HEK293 (cell line): ENCODE data around the gene FRA10AC1.

Source experiments
- ELK4 ChIP-seq: IDR thresholded peaks from 2 replicates; pipeline ENCODE4 v1.6.1; 2011; ENCODE audit warnings: mild to moderate bottlenecking, low read depth, low read length, borderline replicate concordance
- PATZ1 ChIP-seq: fragments of 450-650 bp; formaldehyde crosslinking; IDR thresholded peaks from 2 replicates; pipeline ENCODE4 v1.5.1; 2016; ENCODE audit warnings: missing biosample characterization, missing genetic modification characterization
- ZNF274 ChIP-seq, 2 experiments: fragments of 200-500 bp in 1 of 2; fragments of 450-650 bp in 1 of 2; sonication (Bioruptor generic) in 1 of 2; formaldehyde crosslinking in 1 of 2; IDR thresholded peaks; 2 replicates each; pipeline versions ENCODE4 v1.5.1 to v1.6.1; 2014 to 2016; ENCODE audit warnings: borderline replicate concordance in 1 of 2, inconsistent platforms in 1 of 2, low read length in 1 of 2, missing biosample characterization in 1 of 2, missing genetic modification characterization in 1 of 2
- TF ChIP-seq, protein P1 (sequence below): fragments of 450-650 bp; formaldehyde crosslinking; IDR thresholded peaks from 2 replicates; pipeline ENCODE4 v1.5.1; 2017; ENCODE audit warnings: missing biosample characterization, missing genetic modification characterization

DNA sequence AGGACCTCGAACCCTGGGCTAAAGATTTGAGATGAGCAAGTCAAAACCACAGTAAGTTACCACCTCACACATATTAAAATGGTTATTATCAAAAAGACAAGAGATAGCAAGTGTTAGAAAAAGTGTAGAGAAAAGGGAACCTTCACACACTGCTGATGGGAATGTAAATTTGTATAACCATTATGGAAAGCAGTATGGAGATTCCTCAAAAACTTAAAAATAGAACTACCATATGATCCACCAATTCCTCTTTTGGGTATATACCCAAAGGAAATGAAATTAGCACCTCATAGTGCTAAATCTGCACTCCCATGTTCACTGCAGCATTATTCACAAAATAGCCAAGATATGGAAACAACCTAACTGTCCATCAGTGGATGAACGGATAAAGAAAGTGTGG lies 20.8 kb upstream of the FRA10AC1 start:
- TF ChIP-seq, protein P1, sequence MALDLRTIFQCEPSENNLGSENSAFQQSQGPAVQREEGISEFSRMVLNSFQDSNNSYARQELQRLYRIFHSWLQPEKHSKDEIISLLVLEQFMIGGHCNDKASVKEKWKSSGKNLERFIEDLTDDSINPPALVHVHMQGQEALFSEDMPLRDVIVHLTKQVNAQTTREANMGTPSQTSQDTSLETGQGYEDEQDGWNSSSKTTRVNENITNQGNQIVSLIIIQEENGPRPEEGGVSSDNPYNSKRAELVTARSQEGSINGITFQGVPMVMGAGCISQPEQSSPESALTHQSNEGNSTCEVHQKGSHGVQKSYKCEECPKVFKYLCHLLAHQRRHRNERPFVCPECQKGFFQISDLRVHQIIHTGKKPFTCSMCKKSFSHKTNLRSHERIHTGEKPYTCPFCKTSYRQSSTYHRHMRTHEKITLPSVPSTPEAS (tag by site-specific recombination): no peak
- TF ChIP-seq ELK4 (no peak), ZNF274 (IDR thresholded peaks at IDR 0.05; ENCODE audit: low read length) (no peak), ZNF274 (tag by site-specific recombination; IDR thresholded peaks at IDR 0.05; ENCODE audit: borderline replicate concordance) (no peak), PATZ1 (no peak)
